ENCODE measurements around the gene PRSS23.

PRSS23 gene

DNA sequence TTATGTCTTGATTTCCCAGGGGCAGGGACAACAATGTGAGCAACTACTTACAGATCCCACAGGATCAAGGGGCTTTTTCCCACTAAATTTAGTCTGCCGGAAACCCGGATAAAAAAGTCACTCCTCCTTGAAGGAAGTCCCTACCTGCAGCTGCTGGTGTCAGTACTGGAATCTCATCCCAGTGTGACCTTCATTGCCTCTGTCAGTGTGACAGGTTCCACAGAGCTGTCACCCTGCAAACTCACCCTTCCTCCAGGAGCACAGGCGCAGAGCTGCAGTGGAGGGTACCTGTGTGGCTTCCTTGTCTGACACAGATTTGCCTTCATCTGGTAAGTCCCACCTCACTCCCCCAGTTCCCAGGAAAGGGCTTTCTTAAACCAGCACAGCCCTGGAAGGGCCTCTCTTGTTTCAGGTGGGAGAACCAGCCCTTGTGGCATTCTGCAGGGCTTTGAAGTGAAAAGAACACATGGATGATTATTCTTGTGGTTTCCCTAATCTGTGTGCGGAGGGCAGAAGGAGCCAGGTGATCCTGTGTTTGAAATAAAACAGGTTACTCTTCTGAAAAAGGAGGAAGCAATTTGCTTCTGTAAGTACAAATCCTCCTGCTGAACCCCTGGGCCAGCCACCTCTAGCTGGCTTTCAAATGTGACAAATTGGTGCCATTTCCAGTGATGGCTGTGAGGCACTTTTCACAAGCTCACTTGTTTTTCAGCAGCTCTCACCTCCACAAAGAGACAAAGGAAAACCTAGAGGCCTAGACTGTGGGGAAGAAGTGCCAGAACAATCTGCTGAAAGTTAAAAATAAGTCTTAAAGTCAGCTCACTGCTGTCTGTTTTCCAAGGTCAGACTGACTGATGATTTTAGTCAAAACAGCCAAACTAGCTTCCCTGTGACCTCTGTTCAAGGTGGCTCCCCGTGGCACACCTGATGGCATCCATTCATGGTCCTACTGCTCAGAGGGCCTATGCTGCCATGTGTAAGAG, 9.2 kb upstream of the PRSS23 start:
- DNase-seq: no peak

- no peak for DNase-seq
Observed at GRCh38 chr11:86792150-86792549, 8.2 kb upstream of the PRSS23 start.

GRCh38 chr11:86793307-86793706, 7.0 kb upstream of the PRSS23 start:
- no peak for DNase-seq

DNA sequence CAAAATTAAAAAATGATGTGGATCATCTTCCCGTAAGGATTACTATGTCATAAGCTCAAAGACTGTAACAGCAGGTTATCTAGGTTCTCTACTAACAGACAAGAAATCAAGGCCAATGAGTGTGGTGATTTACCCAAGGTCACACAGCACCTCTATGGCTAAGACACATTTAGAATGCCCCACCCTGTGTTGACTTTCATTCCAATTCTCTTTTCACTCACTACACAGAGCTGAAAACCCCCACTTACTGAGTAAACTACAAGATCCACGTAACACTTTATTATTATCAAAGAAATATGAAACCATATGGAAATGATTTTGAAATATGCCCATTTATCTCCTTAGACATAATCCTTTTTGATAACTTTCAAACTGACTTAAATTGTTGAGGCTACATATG, 4.8 kb upstream of the PRSS23 start:
- DNase-seq: no peak

- no peak for DNase-seq
Observed at GRCh38 chr11:86795949-86796348, 4.4 kb upstream of the PRSS23 start.

DNA sequence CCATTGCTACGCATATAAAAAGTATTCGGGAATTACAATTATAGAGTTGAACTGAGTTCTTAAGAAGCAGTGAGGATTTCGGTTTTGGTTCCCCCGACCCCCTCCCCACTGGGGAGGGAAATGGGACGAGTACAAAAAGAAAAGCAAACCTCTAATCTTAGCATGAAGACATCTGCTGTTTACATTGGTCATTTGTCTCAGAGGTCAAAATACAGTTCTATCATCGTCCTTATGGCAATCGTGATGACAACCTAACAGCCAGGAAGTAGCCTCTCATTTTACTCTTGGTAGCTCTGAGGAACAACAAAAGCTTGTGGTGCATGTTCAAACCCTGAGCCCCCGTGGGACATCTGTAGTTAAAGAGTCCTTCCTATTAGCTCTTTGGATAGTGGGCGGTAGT, 3.2 kb upstream of the PRSS23 start:
- no peak for DNase-seq

- no peak for DNase-seq
Observed at GRCh38 chr11:86798988-86799387, 1.4 kb upstream of the PRSS23 start.

GRCh38 chr11:86799680-86800075, 664 bp upstream of the PRSS23 start:
- DNase-seq: no peak

DNA sequence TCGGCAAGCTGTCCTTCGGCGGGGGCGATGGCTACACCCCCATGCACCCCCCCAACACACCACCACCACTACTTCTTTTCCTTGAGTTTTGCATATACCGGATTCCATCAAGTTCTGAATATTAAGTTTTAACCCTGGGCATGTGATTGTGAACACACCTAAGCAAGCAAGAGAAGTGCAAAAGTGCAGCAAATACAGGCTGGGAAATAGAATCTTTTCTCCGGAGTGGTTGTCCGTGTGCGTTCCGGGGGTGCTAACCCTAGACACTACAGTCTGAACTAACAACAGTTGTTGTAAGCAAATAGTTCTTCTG, 574 bp downstream of the PRSS23 start:
- DNase-seq: no peak

GRCh38 chr11:86801364-86801763, 1.0 kb downstream of the PRSS23 start:
- DNase-seq: no peak

DNA sequence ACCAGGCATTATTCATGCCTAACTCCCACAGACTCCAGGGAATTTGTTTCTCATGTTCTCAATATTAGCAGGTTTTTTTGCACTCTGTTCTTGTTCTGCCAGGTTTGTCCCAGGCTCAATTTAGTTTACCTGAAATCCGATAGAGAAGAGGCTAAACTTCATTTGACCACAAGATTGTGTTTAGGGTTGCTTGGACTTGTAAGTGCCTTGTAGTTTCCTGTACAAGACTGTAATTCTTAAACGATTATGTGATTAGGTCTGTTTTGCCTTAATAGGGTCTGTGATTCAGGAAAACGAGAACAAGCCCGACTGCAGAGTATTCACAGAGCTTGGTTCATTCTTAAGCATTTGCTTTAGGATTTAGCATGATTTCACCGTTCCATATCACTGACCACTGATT, 1.8 kb downstream of the PRSS23 start:
- DNase-seq: no peak

- no peak for DNase-seq
Observed at GRCh38 chr11:86802601-86803051, 2.3 kb downstream of the PRSS23 start.

- no peak for DNase-seq
Observed at GRCh38 chr11:86803136-86804045, 3.0 kb downstream of the PRSS23 start.

- DNase-seq: no peak
Observed at GRCh38 chr11:86804951-86805350, 4.6 kb downstream of the PRSS23 start.

GRCh38 chr11:86805873-86806310, 5.5 kb downstream of the PRSS23 start:
- DNase-seq: no peak

DNA sequence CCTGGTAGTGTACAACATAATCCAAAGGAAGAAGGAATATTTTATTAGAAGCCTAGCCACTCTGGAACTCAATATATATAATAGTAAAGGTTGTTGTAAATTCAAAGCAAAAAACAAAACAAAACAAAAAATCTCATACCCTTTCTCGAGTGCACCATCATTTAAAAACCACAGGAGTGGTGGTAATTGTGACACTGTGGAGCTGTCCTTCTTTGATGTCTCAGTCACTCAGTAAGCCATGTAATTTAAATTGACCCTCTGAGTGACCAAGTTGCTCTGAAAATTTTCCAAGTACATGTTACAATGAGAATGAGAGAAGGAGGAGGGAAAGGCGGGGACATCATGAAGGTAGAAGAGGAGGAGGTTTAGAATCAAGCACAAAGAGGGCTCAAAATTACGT, 6.6 kb downstream of the PRSS23 start:
- no peak for DNase-seq

DNA sequence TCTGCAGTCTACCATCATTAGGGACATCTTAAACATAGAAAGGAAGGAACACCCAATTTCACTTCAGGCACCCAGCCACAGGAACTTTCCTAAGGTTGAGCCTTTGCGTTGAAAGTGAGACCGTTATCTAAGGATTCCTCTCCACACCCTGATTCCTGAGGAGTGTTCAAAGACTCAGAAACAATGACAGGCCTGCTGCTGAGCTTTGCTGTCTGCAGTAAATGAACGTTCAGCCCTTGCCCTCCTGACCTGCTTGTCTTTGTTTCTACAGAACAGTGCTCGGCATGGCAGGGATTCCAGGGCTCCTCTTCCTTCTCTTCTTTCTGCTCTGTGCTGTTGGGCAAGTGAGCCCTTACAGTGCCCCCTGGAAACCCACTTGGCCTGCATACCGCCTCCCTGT, 7.0 kb downstream of the PRSS23 start:
- DNase-seq: no peak

- DNase-seq: no peak
Observed at GRCh38 chr11:86809561-86809960, 9.2 kb downstream of the PRSS23 start.

- DNase-seq: no peak
Observed at GRCh38 chr11:86810288-86810687, 9.9 kb downstream of the PRSS23 start.

GRCh38 chr11:86811637-86812321, 11.4 kb downstream of the PRSS23 start:
- no peak for DNase-seq

- DNase-seq: no peak
Observed at GRCh38 chr11:86812322-86812670, 12.0 kb downstream of the PRSS23 start.

DNA sequence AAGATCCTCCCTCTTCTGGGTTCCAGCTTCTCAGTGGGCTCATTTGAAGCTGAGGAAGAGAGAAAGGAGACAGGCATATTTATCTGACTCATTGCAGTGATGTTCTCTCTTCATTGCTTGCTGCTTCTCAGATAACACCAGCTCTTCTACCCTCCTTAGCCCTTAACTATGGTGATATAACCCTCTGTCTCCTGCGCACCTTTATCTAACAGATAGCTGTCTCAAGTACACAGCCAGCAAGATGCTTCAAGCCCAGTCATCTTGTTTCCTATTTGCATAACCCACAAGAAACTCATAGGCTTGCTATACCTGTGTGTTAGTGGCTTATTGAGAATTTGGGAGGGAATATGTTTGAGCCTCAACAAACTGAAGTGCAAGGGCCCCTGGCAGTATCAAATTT, 12.6 kb downstream of the PRSS23 start:
- DNase-seq: no peak

DNA sequence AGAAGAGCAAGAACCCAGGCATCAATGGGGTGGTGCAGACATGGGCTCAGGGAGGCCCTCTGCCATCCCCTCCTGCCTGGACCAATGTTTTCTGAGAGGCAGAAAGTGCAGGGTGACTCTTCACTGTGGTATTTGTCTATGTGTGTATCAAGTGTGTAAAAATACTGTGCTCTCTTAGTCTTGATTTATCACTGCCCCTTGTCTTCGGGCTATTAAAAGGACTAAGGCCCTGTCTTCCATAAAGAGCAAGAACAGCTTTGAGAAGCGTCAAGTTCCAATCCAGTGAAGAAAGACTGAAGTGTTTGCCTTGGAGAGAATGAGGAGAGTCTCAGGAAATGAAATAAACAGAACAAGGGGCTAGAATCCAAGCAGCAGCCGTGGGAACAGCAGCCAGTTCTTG, 14.4 kb downstream of the PRSS23 start:
- no peak for DNase-seq

Data from NCI-H446 treated with DMSO at 0.1 percent for 48 hours (cell line).